HG02798 (cell line): Measurements from ENCODE around the gene KRTAP5-6.

Experiments
- ATAC-seq: cut with Tn5 transposase; IDR thresholded peaks from one replicate; pipeline ENCODE4 v1.9.1; 2021; ENCODE audit warnings: mild to moderate bottlenecking; ENCODE audit not compliant: unreplicated experiment, poor library complexity

Gene KRTAP5-6

GRCh38 chr11:1730059-1730629 lies 33.1 kb downstream of the KRTAP5-6 start:
- no peak for ATAC-seq

- ATAC-seq, result no peak
Observed at GRCh38 chr11:1731451-1732059, 34.6 kb downstream of the KRTAP5-6 start.

DNA sequence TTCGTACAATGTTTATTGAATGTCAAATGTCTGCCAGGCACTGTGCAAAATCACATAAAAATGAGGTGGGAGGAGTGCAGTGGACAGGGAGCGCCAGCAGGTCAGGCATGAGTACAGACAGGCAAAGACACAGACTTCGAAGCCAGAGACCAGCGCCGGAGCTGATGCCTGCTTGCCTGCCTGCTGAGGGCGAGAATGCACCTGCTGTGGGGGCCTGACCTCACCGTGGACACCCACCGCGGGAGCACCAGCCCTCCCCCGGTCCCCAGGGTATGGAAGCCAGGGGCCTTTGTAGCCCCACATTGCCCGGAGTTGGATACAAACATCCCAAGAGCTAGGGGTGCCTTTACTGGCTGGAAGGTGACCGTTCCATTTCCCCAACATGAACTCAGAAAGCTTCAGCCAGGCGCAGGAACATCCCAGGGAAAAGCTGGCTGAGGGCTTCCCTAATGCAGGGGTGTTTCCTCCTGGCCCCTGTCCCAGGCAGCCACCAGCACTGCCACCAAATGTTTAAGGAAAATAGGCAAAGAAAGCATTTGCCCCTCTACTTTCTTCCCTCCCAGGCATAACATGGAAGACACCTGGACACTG lies 35.5 kb downstream of the KRTAP5-6 start:
- no peak for ATAC-seq

- ATAC-seq, result no peak
Observed at GRCh38 chr11:1733009-1733715, 36.2 kb downstream of the KRTAP5-6 start.

- no peak for ATAC-seq
Observed at GRCh38 chr11:1733716-1734640, 37.0 kb downstream of the KRTAP5-6 start.

DNA sequence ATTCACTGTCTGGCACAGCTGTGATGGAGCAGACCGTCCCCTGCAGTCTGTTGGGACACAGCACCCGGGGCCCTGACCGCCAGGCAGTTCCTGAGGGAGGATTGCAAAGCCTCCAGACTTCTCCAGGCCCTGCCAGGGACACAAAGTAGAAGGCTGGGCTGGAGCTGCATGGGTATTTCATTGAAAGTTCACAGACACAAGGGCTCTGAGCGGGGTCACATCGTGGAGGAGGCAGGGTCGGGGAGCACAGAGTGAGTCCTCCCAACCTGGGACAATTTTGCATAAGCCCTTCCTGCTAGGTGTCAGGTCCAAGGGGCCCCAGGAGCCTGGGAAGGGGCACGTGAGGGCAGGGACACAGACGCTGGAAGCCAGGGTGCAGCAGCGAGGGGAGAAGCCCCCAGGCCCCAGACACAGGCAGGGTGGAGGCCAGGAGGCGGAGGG lies 37.7 kb downstream of the KRTAP5-6 start:
- no peak for ATAC-seq

- ATAC-seq, result no peak
Observed at GRCh38 chr11:1735271-1735670, 38.3 kb downstream of the KRTAP5-6 start.

DNA sequence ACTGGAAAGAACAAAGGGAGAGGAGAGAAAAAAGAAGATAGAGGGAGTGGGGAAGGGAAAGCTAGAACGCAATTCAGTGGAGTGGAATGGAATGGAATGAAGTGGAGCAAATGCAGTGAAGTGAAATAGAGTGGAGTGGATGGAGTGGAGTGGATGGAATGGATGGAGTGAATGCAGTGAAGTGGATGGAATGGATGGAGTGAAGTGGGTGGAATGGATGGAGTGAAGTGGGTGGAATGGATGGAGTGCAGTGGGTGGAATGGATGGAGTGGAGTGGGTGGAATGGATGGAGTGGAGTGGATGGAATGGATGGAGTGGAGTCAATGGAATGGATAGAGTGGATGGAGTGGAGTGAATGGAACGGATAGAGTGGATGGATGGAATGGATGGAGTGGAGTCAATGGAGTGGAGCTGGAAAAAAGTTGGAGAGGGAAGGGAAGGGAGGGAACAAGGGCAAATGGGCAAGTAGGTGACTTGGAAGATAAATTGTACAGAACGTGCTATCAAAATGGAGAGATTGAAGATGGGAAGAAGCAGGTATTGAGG lies 39.5 kb downstream of the KRTAP5-6 start:
- no peak for ATAC-seq

DNA sequence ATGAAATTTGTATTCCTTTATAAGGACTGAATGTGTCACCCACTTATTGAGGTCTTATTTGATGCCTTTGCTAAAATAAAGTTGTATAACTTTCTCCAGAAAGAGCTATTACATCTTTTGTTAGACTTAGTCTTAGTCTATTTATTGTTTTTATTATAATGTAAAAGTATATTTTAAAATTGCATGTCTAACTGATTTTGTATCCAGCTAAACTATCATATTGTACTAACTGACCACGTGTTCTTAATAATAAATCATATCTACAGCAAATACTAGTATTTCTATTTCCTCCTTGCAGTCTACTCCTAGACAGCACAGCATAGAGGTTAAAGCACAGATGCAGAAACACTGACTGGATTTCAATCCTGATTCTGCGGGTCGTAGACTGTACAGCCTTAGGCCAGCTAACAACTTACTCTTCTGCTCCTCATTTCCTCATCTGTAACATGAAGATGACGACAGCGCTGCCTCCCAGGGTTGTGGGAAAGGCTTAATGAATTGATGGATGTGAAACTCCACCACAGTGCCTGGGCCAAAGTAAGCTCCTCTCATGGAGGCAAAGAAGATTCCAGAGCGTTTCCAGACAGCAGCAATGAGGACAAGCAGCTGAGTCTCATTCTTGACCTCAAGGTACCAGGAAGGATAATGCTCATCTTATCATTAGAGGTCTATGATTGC lies 40.2 kb downstream of the KRTAP5-6 start:
- ATAC-seq, result no peak

GRCh38 chr11:1738380-1738779 lies 41.4 kb downstream of the KRTAP5-6 start:
- no peak for ATAC-seq

GRCh38 chr11:1739576-1739975 lies 42.6 kb downstream of the KRTAP5-6 start:
- no peak for ATAC-seq

DNA sequence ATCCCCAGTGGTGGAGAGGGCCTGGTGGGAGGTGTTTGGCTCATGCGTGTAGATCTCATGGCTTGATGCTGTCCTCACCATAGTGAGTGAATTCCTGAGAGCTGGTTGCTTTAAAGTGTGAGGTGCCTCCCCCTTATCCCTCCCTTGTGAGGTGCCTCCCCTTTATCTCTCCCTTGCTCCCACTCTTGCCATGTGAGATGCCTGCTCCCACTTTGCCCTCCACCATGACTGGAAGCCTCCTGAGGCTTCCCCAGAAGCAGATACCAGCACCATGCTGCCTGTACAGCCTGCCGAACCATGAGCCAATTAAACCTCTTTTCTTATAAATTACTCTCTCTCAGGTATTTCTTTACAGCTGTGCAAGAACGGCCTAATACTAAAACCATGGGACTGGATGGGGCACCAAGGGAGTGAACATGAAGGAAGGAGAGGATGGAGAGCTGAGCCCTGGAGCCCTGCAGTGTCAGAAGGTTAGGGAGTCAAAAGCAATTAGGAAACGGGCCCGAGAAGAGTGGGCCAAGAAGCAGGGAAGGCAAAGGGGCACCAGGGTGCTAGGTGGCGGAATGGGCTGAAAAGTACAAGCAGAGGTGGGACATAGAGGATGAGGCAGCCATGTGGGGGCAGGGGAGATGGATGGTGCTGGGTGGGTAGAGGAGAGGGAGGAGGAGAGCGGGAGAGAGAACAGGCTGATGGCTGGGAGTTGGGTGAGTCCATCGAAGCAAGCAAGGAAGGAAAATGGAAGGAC lies 44.0 kb downstream of the KRTAP5-6 start:
- ATAC-seq, result no peak

DNA sequence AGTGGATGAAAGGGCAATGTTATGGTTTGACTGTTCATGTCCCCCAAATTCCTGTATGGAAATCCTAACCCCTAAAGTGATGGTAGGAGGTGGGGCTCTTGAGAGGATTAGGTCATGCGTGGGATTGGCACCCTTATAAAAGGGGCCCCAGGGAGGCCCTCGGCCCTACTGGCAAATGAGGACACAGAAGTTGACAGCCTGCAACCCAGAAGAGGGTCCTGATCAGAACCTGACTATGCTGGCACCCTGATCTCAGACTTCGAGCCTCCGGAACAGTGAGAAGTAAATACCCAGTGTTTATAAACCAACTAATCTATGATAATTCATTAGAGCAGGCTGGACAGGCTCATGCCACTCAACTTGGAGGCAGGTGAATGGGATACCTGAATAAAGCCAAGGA lies 44.7 kb downstream of the KRTAP5-6 start:
- no peak for ATAC-seq

DNA sequence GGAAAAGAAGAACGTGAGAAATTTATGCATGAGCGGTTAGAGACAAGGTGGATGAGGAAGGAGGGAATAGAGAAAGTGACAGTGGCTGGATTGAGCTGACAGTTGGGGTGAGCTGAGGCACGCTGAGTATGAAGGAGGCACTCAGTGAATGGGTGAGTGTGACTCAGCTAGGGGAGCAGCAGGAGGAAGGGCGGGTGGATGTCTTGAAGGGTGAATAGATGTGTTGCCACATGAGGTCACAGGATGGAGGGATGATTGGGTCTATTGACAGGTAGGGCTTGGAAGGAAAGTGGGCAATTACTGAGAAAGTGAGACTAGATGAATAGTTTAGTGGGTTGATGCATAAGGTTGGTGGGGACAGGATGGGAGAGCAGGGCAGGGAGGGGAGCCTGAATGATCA lies 45.4 kb downstream of the KRTAP5-6 start:
- ATAC-seq, result no peak

- no peak for ATAC-seq
Observed at GRCh38 chr11:1742869-1743584, 46.0 kb downstream of the KRTAP5-6 start.

DNA sequence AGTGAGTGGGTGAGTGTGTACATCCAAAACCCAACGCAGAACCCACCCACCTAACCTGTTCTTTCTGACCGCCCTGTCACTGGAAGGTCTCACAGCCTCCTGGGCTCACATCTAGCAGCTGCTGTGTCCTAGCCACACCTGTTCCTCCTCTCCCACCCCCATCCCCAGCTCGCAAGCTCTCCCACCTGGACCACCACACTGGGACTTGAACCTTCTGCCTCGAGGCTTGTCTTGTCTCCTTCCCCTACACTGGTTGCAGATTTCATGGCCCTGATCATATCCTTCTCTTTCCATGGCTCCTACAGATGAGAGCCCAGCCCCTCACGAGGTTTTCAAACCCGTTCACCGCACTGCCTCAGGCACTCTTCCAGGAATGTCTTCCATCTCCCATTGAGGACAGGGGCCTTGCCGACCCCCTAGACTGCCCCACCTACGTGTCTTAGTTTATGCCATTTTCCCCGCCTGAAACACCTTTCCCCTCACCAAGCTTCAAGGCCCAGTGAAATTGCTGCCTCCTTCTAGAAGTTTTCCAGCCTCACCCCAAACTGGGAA lies 46.7 kb downstream of the KRTAP5-6 start:
- ATAC-seq, result no peak

- ATAC-seq, result no peak
Observed at GRCh38 chr11:1744137-1744886, 47.3 kb downstream of the KRTAP5-6 start.
